NK-92 (cell line): ENCODE results near the gene SEC23A.
"Not testable (repeated sequence)": the region's sequence is repeated elsewhere in the genome, so short reads cannot be mapped to it uniquely, and the experiment has no call there.

Source experiments
- DNase-seq: peaks from one replicate; lab custom pipeline; 2025; ENCODE audit not compliant: unreplicated experiment; lab: John Stamatoyannopoulos, UW

The SEC23A gene

DNA sequence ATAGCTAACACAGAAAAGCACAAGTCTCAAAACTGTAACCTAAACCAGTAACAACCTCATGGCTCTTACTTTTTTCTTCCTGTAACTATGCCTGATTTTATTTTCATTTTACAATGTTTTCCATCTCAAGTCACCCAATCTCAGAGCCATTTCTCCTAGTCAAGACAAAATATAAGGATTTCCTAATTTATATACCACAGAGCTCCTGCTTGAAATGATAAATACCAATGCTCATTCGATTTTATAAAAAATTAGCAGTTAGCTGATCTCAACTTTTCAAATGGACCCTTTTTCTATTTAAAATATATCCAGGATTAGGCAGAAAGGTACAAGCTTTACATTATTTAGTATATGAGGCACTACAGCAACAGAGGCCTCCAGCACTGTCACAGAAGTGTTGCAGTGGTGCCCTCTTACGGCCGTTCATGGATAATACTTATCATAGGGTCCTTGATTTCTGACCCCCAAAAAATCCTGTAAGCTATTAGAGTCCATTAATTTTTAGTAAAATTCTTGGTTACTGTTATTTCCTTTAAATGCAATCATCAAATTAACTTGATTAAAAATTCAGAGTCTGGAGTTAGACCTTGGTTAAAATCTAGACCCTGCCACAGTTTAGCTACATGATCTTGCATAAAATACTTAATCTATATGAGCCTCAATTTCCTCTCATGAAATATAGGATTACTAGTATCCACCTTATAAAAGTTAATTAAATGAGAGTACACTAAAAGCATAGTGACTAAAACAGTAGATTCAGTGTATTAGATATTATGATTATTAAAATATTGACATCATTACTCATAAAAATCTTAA lies 68.3 kb downstream of the SEC23A start:
- no peak for DNase-seq

DNA sequence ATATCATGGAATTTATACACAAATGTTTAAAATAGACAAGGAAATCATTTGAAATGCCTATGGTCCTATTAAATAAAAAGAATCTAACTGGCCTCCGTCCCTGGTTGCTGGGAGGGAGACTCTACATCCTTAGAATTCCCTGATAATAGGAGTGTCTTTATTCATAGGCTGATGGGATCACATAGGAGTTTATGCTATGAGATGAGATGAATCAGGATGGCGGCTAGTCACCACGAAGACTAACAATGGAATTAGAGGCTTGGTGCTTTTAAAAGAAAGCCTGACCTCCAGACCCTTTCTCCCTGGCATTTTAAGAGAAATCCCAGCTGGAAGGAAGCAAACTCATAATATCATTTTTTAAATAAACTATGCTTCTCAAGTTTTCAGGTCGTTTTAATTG lies 69.7 kb downstream of the SEC23A start:
- no peak for DNase-seq

DNA sequence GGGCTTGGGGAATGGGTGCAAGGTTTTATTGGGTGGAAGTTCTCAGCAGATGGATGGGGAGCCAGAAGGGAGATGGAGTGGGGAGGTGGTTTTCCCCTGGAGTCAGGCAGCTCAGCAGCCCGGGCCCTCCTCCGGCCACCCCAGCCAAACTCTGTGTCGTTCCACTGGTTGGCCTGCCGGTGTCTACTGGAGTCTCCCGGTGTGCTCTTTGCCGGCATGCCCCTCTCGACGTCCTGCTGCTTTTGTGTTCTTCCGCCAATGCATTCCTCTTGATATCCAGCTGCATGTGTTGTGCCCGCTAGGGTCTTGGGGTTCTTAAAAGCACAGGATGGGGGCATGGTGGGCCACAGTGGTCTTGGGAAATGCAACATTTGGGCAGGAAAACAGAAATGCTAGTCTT lies 72.8 kb downstream of the SEC23A start:
- DNase-seq = no peak

DNA sequence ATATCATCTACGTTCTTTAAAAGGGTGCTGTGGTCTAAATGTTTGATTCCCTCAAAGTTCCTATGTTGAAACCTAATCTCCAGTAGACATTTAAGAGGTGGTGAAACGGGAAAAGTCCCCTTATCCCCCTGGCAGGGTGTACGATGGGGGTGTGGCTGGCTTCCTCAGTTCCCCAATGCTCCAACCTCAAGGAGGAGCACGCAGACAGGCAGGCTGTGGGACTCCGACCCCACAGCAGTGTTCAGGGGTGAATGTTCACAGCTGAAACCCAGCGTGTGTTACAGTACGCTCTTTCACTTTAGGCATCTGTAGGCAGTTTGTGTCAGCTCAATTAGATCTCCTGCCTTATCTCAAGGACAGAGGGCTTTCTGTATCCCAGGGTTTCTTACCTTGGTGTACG lies 73.2 kb downstream of the SEC23A start:
- no peak for DNase-seq

DNA sequence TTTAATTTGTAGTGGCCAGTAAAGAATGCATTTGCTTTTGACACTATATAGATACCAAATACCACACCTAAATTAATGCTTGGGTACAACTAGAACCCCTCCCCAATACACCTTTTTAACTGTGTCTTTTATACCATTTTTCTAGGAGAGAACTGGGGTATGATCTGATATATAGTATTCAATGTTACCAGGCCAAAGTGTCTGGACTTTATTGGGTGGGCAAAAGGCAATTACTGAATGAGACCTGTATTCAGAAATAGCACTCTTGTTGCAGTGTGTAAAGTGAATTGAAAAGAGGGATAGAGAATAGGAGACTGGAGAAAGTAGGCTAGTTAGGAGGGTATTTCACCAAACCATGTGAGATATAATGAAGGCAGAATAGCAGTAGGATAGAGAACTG lies 74.4 kb downstream of the SEC23A start:
- no peak for DNase-seq

DNA sequence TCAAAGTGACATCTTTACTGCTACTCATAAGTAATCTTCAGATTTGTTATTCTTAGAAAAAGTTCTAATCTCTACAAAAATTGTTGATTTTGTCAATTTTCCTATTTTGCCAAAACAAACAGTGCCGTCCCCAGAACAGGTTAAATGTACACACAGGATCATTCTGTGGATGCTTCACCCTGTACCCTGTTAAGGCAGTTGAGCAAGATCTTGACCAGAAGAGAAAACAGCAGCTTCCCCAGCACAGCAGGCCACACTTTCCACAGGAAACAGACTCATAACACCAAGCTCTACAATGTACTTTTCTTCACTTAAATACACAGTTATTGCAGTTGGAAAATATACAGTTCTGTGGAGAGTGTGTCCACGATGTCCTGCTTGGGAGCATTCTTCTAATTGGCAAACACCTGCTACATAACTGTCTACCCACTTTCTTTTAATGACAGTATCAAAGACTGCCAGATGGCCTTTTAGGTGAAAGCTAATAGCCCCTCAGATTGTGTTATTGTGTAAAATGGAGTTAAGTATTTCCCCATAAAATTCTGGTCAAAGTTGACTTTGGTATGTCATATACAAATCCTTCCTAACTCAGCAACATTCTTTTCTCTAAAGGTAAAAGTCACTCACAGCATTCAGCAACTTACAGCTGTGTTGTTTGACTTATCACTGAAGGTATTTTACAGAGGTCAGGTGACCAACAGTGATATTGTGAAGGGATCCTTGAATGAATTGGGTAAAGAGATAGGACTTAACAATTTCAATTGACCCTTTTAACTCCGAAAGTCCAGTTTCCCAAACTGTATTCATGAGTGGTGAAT lies 77.0 kb downstream of the SEC23A start:
- no peak for DNase-seq

DNA sequence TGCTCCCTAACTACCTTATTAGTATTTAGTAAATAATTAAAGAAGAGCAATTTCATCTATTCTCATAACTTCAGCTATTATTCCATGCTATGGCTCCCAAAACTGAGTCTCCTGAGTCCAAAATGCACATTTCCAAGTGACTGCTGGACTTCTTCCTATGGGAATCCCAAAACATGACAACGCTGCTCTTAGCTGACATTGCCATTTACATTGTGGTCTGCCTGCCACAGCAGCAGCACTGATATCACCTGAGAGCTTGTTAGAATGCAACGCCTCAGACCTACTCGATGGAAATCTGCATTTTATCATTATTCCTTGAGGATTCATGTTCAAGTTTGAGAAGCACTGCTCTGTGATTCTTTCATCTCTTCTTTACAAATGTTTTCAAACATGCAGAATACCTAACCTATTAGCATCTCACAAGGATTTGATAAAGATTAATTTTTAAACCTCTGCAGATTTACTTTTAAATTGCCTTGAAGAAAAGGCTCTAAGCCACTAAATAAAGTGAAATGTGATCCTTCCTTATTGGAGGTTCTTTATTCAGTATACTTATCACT lies 77.7 kb downstream of the SEC23A start:
- no peak for DNase-seq

DNA sequence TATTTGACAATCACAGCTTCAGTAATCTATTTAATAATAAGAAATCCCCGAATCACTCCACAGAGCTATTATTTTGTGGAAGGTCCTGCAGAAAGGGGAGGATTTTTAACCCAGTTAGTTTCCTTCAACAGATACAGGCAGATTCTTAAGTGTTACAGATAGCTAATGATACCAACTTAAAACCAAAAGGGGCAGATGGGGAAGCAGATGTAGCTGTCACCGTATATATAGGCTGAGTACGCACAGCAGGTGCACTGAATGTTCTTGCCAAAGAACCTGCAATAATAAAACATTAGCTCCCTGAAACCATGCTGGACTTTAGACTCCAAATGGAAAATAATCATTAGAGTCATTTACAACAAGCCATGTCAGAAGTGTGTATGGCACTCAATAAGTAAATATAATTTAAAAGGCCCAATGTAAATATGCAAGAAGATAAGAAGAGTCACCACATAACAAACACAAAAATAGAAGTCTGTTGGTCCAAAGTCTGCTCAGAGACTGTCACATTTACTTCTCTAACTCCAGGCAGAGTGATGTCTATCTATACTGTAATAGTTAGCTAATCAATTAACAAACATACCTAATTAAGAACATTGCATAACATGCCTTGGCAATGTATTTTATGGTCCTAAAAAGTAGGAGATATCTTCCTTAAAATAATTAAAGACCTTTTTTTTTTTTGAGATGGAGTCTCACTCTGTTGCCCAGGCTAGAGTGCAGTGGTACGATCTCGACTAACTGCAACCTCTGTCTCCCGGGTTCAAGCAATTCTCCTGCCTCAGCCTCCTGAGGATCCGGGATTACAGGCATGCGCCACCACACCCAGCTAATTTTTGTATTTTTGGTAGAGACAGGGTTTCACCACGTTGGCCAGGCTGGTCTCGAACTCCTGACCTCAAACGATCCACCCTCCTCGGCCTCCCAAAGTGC lies 78.8 kb downstream of the SEC23A start:
- DNase-seq = no peak

DNA sequence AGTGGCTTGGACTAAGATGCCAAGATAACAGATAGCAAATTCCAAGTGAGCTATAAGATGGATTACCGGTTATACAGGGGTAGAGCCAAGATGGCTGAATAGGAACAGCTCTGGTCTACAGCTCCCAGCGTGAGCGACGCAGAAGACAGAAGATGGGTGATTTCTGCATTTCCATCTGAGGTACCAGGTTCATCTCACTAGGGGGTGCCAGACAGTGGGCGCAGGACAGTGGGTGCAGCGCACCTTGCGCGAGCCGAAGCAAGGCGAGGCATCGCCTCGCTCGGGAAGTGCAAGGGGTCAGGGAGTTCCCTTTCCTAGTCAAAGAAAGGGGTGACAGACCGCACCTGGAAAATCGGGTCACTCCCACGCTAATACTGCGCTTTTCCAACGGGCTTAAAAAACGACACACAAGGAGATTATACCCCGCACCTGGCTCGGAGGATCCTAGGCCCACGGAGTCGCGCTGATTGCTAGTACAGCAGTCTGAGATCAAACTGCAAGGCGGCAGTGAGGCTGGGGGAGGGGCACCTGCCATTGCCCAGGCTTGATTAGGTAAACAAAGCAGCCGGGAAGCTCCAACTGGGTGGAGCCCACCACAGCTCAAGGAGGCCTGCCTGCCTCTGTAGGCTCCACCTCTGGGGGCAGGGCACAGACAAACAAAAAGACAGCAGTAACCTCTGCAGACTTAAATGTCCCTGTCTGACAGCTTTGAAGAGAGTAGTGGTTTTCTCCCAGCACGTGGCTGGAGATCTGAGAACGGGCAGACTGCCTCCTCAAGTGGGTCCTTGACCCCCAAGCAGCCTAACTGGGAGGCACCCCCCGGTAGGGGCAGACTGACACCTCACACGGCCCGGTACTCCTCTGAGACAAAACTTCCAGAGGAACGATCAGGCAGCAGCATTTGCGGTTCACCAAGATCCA lies 85.7 kb downstream of the SEC23A start:
- DNase-seq = not testable (repeated sequence)

DNA sequence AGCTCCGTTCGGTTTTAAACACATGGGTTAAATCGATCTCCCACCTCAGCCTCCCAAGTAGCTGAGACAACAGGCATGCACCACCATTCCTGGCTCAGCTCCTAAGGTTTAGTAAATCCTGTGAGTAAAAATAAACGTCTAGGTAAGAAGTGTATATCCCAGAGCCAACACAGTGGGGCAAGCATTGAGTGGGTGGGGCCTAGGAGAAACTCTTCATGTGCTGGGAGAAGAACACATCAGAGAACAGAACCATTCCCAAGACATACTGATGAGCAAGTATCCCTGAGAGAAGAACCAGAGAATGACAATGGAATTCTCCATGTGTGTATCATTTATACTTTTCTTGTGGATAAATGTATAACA lies 86.3 kb downstream of the SEC23A start:
- no peak for DNase-seq

DNA sequence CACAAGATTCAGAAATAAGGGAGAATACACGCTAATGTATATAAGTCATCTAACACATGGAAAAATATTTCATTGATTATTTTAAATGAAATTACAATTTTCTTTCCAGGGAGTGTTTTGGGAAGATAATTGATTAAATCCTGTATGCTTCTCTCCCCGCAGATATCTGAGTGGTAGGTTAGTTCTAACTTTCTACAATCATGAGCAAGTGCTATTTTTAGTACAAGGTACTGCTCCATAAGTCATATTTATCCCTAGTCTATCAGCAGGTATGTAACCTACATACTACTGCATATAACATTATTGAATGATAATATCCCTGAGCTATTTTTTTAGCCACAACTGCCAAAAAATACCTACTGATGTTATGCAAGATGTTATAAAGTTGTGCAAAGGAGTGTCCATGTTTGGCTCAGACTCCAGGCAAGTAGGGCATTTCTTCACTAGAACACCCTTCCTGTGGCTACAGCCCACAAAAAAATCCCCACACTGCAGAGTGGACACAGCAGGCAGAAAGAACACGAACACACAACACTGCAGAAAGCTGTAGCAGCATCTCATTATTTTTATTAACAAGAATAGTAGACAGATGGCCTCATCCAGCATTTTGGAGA lies 87.0 kb downstream of the SEC23A start:
- DNase-seq = no peak

DNA sequence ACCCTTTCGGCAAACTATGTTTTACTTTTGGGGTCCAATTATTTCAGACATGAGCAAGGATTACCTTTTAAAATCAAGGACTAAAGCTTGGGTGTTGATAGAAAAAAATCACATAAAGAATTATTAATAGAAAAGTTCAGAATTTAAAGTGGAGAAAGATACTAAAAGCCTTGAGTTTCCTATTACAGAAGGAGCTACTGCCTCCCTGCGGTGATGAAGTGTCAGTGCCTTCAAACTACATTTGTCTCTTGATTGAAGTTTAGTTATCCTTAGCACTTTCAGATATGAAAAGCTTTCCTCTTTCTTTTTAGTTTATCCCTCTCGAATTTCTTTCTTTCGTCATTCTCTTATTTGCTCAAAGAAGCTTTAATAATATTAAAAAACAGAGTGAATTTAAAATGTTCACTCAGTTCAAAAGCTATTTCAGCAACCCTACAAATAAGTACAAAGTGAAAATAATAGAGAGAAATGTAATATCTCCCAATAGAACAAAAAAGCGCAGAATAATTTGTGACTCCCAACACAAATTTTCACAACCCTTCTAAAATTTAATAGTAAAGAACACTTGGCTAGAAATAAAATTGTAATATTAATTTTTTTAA lies 87.6 kb downstream of the SEC23A start:
- no peak for DNase-seq

DNA sequence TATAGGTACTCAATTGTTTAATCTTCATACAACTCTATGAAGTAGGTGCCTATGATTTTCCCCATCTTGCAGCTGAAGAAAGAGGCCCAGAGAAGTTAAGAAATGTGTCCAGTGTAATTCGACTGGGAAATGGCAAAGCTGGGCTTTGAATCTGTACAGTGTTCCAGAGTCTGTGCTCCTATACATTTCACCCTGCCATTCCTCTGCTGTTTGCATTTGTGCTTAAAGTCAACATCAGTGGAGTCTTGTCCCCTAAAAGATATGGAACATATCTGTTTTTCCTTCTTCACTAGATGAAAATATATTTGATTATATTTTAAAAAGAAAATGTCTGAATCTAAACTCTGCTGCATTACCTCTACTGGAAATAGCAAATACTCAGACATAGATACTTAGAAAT lies 88.6 kb downstream of the SEC23A start:
- DNase-seq = no peak

DNA sequence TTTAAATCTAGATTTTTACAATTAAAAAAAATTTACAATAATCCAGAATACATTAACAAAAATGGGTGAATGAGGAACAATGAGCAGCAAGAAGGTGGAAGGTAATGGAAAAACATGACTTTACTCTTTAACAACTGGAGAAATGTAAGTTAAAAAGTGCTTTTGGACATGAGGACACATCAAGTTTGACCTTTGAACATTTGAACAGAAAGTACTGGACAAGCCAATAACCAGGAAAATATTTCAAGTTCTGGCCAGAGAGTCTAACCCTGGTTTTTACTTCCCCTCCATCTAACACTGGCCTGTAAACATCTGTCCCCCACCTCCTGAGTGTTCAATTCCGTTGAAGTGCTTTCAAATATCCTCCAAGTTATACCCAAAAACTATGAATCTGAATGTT lies 94.1 kb downstream of the SEC23A start:
- not testable (repeated sequence) for DNase-seq

DNA sequence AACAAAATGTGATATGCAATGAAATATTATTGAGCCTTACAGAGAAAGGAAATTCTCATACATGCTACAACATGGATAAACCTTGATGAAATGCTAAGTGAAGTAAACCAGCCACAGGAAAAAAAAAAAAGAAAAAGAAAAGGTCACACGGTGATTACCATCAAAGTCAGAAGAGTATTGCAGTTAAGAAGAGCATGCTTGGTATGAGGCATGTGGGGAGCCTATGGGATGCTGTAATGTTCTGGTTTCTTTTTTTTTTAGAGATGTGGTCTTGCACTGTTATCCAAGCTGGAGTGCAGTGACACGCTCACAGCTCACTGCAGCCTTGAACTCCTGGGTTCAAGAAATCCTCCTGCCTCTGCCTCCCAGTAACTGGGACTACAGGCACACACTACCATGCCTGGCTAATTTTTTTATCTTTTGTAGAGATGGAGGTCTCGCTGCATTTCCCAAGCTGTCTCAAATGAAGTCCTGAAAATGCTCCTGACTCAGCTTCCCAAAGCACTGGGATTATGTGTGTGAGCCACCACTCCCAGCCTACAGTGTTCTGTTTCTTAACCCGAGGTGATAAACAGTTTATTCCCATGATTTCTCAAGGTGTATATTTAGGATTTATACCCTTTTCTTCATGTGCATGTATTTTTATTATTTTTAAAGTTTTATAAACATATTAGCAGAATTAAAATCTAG lies 96.2 kb downstream of the SEC23A start:
- no peak for DNase-seq

DNA sequence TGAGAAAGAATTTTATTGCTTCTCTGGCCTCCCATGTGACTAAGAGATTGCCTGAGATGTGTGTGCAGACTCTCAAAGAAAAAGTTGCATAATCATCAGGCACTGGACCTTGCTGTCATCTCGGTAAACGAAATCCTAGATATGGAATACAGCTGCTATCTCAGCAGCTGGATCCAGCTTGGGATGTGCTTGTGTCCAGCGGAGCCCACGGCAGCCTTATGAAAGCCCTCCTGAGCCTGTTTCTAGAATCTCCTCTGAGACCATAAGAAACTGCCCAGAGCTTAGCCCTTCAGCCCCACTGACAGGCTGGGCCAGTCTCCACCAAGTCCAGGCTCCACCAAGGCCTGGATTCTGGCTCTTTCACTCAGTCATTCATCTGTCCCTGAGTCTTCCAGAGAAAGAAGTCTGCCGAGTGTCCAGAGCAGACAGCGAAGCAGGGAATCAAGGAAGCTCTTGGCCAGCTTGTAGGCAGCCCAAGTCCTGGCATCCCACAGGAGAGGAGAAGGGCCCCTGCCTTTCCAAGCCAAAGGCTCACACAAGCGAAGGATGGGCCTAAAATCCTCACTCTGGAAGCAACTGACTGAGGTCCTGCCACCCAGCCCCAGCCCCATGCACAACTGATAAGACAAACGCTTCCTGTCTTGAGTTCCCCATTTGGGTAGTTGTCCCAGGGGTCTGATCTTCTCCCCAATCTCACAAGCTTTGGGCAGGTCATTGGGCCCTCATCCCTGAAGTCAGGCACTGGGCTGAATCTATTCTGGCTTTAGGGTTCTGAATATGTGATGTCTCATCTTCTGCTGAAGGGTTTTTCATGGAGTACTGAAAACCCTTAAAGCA lies 97.8 kb downstream of the SEC23A start:
- no peak for DNase-seq

DNA sequence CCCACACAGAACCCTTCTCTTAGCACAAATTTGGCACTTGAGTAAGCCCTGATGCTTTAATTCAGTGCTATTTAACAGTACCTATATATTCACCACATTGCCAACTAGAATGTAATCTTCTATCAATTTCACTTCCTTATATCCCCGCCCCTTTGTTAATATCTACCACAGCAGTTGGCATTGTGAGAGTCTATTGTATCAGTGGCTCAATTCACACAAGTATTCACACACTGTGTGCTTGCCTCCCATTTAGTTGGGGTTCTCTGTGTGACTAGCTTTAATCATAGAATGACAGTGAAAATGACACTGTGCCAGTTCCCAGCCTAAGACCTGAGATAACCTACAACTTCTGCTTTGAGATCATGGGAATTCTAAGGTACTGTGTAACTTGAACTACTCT lies 103.1 kb downstream of the SEC23A start:
- no peak for DNase-seq

DNA sequence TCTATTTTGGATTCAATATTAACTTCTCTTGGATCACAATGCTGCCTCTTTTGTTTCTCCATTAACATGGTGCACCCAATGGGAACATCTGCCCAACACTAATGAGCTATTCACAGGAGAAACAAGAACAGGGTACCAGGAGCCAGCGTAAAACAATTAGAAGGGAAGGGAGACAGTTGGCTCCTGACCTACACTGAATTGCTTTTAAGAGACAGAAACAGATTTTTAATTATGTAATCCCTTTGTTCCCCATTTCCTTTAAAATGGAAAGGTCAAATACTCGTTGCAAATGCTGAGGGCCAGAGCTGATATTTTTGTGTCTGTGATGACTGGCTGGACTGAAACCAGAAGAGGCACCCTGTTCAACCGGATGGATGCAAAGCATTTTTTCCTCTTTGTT lies 108.3 kb downstream of the SEC23A start:
- DNase-seq = no peak
